Brain microvascular endothelial cell (primary cell): ENCODE measurements around the gene U2AF1.
"Not testable (repeated sequence)": the region's sequence is repeated elsewhere in the genome, so short reads cannot be mapped to it uniquely, and the experiment has no call there.

Experiments used
- DNase-seq: peaks from one replicate; pipeline ENCODE4 v3.0.0-alpha.2; 2020
- H3K27ac ChIP-seq: fragments of 250-450 bp; sonication (Bioruptor Pico); 2 replicates; pipeline ENCODE4 v1.5.1; 2020; ENCODE audit warnings: mild to moderate bottlenecking, moderate library complexity
- H3K27me3 ChIP-seq: fragments of 250-450 bp; sonication (Bioruptor Pico); replicated peaks from 2 replicates; pipeline ENCODE4 v1.5.1; 2020; ENCODE audit warnings: mild to moderate bottlenecking
- H3K36me3 ChIP-seq: fragments of 250-450 bp; sonication (Bioruptor Pico); replicated peaks from 2 replicates; pipeline ENCODE4 v1.5.1; 2020; ENCODE audit warnings: mild to moderate bottlenecking
- H3K4me3 ChIP-seq: 2 replicates; pipeline ENCODE4 v1.5.1; 2011; ENCODE audit warnings: low read depth, mild to moderate bottlenecking, control low read depth, low read length, moderate library complexity
- in situ Hi-C: cut with HindIII; loops from 2 replicates; pipeline ENCODE4 v1.10.0; 2017; ENCODE audit warnings: low sequenced_read_pairs, low pct_ligation_motif_present

The U2AF1 gene, protein sequence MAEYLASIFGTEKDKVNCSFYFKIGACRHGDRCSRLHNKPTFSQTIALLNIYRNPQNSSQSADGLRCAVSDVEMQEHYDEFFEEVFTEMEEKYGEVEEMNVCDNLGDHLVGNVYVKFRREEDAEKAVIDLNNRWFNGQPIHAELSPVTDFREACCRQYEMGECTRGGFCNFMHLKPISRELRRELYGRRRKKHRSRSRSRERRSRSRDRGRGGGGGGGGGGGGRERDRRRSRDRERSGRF

DNA sequence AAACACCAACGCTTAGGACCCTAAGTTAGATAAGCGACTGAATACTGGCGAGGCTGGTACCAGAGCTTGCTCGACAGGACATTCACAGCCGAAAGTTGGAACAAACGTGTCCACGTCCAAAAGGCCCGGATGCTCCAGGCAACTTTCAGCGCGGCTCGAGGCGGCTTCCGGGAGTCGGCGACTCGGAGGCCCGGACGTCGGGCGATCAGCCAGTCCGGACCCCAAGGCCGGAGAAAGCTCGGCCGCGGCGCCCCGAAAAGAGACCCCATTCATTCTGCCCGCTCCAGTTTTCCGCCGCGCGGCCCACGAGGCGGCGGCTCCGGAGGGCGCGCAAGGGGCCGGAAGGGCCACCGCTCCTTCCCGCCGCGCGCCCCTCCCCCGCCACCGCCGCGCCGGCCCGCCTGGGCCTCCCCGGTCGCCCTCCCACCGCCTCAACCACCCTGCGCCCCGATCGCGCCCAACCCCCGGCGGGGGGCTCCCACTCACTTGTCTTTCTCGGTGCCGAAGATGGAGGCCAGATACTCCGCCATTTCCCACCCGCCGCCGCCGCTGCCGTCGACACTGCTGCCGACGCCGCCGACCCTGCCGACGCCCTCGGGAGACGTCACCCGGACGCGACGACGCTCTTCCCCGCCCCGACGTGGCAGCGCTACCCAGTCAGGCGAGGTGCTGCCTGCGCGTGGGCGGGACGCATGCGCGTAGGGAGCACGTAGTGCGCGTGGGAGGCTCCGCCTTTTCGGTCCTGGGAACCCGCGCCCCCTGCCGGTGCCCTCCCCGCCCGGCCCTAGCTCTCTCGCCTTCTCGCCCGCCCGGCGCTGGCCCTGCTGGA lies at the start of gene U2AF1:
TSS of gene U2AF1 (minus strand) at position 606 of the 829 bp plus-strand sequence. CDS start at position 530, 76 bp downstream.
- H3K36me3 ChIP-seq, in situ Hi-C loops, H3K27me3 ChIP-seq: not testable (repeated sequence)
- peak; percentile 48 for DNase-seq
- Histone ChIP-seq H3K4me3 (peak within 1 kb of the TSS; percentile 60), H3K27ac (peak within 1 kb of the TSS; percentile 92)

DNA sequence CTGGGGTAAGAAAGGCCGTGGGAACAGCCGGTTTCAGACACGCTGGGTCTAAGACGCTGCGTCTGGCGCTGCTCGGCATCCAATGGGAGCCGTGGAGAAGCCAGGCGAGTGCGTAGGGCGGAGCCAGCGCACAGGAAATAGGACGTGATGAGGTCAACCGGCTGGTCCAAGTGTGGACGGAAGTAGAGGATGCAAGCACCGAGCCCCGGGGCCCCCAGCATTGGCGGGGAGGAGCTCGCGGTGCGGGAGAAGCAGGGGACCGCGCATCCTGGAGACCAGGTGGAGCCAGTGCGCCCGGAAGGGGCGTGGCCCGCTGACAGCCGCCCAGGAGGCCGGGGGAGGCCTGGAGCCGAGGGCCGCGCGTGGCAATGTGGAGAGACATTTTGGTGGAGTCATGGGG lies 46.2 kb upstream of the U2AF1 start:
- H3K27ac ChIP-seq, H3K36me3 ChIP-seq, H3K4me3 ChIP-seq, in situ Hi-C loops, H3K27me3 ChIP-seq, DNase-seq: not testable (repeated sequence)

DNA sequence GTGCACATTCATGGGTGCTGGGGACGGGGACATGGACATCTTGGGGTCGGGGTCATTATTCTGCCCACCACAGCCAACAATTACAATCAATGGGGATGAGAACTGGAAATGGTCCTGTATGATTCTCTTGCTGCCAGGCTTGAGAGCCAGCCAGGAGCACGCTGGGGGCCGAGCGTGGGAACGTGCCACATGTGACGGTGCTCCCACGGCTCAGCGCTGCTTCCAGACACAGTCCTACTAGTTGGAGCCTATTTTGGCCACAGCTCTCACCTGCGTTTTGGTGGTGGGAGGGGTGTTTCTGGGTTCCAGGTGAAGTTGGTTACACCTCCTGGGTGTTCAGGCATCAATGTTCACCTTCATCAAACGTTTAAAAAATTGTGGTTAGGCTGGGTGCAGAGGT lies 42.0 kb upstream of the U2AF1 start:
- DNase-seq, H3K4me3 ChIP-seq, H3K27ac ChIP-seq, H3K27me3 ChIP-seq, H3K36me3 ChIP-seq, in situ Hi-C loops: not testable (repeated sequence)

DNA sequence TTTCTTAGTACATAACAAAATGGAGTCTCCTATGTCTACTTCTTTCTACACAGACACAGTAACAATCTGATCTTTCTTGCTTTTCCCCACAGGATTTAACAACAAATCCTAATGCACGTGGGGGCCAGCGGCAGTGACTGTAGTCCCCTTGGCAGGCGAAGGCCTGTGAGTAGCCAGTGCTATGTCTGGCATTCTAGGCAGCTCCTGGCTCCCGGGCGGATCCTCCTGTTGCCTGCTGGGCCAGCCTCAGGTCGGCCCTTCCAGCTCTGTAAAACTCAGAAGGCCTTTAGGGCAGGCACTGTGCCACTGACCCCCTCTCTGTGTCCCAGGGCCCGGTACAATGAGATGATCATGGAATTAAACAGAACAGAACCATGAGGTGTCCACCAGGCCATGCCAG lies 40.6 kb upstream of the U2AF1 start:
- H3K4me3 ChIP-seq, H3K27ac ChIP-seq, DNase-seq, in situ Hi-C loops, H3K27me3 ChIP-seq, H3K36me3 ChIP-seq: not testable (repeated sequence)

DNA sequence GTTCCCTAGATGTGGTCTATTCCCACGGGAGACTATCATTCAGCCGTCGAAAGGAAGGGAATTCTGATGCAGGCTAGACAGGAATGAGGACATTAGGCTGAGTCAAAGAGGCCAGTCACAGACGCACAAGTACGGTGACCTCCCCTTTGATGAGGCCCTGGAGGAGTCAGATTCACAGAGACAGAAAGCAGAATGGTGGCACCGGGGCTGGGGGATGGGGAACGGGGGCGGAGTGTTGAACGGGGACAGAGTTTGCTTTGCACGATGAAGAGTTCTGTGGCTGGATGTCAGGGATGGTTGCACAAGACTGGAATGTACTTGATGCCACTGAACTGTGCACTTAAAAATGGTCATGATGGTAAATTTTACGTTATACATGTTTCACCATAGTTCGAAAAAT lies 39.3 kb upstream of the U2AF1 start:
- in situ Hi-C loops, H3K27ac ChIP-seq, DNase-seq, H3K36me3 ChIP-seq, H3K4me3 ChIP-seq, H3K27me3 ChIP-seq: not testable (repeated sequence)

DNA sequence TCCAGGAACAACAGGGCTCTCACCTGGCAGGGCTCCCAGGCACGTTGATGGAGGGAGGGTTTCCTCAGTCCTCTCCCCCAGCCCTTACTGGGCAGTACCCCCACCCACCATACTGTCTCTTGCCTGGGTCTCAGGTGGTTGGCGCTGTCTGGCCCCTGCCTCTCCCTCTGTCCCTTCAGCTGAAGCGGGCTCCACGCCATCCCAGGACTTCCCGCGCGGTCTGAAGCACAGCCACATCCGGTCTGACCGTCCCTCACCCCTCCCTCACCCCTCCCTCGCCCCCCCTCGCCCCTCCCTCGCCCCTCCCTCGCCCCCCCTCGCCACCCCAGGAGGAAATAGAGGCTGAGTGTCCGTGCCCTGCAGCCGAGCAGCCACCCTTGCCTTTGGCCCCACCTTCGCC lies 34.0 kb upstream of the U2AF1 start:
- DNase-seq, H3K36me3 ChIP-seq, H3K4me3 ChIP-seq, H3K27me3 ChIP-seq, in situ Hi-C loops, H3K27ac ChIP-seq: not testable (repeated sequence)

DNA sequence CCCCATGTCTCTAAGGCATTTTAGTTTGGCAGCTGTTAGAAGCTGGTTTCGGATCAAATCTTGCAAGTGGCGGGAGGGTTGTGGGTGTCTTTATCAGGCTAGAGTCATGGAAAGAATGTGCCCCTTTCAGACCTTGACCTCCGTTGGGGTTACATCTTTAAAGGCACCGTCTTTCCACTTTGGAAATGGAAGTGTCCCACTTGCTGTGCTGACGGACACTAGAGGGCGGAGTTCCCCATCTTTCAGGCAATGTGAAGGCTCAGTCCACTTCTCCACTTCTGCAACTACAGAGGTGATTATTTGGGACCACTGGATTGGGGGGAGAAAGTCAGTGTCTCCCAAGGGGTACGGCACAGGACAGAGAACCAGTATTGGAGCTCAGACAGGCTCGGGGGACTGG lies 31.6 kb upstream of the U2AF1 start:
- DNase-seq, in situ Hi-C loops, H3K27ac ChIP-seq, H3K27me3 ChIP-seq, H3K36me3 ChIP-seq, H3K4me3 ChIP-seq: not testable (repeated sequence)

DNA sequence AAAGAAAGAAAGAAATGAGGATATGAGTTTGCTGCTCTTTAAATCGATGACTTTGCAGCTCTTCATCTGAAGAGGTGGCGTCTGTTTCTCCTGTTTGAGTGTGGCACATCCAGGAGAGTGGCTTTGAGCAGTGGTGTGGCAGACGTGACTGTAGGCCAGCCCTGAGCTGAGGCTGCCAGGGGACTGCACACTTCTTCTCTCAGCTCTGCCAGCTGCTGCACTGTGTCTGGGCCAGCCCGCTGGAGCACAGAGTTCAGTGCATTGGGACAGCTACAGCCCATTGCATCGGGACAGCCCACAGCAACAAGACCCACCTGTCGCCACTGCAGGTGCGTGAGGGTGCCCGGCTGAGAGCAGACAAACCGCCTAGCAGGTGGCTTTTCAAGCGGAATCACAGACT lies 27.1 kb upstream of the U2AF1 start:
- H3K4me3 ChIP-seq, H3K27ac ChIP-seq, in situ Hi-C loops, H3K36me3 ChIP-seq, DNase-seq, H3K27me3 ChIP-seq: not testable (repeated sequence)

DNA sequence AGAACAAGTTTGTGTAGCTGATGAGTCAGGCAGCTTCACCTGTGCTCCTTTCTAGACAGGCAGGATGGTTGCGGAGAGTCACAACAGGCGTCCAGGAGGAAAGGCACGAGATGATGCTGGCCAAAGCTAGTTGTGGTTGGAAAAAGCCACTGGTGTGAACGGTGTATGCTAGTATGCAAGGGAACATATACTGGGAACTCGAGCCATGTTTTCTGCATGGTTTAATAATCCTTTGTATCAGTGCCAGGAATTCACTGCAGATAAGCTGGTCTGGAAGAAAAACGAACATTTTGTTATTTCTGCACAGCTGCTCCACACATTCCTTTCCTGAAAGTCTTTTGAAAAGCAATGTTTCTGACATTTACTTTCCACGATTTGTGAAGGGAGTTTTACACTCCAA lies 22.7 kb upstream of the U2AF1 start:
- H3K27ac ChIP-seq, H3K27me3 ChIP-seq, DNase-seq, H3K36me3 ChIP-seq, H3K4me3 ChIP-seq, in situ Hi-C loops: not testable (repeated sequence)

DNA sequence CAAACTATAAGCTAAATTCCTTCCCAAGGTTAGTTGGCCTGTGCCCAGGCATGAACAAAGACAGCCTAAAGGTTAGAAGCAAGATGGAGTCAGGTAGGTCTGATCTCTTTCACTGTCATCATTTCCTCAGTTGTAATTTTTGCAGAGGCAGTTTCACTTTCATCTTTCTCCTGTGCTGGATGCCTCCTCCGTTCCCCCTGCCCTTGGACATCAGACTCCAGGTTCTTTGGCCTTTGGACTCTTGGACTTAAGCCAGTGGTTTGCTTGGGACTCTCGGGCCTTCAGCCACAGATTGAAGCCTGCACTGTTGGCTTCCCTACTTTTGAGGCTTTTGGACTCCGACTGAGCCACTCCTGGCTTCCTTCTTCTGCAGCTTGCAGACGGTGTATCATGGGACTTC lies 8.6 kb upstream of the U2AF1 start:
- H3K36me3 ChIP-seq, DNase-seq, in situ Hi-C loops, H3K4me3 ChIP-seq, H3K27ac ChIP-seq, H3K27me3 ChIP-seq: not testable (repeated sequence)

DNA sequence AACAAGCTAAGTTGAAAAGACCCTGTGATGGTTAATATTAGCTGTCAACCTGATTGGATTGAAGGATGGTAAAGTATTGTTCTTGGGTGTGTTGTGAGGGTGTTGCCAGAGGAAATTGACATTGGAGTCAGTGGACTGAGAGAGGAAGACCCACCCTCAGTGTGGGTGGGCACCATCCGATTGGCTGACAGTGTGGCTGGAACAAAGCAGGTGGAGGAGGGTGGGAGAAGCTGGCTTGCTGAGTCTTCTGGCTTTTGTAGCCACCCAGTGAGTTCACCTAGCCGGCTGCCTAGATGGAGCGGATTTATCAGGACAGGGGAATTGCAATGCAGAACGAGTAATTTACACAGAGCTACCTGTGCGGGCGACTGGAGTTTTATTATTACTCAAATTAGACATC lies 7.1 kb upstream of the U2AF1 start:
- H3K27ac ChIP-seq, DNase-seq, in situ Hi-C loops: not testable (repeated sequence)

DNA sequence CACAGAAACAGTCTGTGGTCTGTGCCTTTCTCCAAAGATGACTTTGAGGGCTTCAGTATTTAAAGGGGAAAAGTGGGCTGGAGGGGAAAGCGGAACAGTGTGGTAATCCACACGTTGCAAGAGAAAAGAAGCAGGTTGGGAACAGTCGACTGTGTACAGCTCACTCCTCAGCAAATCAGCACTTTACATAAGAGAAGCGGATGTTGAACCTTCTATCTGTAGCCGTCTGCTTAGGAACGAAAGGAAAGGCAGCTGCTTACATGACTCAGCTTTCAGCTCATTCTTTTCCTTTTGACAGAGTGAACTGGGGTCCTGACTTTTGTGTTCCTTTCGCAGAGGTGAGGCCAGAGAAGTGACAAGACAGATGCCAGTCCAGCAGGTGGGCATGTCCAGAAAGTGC lies 1.6 kb upstream of the U2AF1 start:
- in situ Hi-C loops, DNase-seq: not testable (repeated sequence)

More for the DNA sequence above, 7.1 kb upstream of the U2AF1 start:
- H3K36me3 ChIP-seq, H3K4me3 ChIP-seq, H3K27me3 ChIP-seq: not testable (repeated sequence)

DNA sequence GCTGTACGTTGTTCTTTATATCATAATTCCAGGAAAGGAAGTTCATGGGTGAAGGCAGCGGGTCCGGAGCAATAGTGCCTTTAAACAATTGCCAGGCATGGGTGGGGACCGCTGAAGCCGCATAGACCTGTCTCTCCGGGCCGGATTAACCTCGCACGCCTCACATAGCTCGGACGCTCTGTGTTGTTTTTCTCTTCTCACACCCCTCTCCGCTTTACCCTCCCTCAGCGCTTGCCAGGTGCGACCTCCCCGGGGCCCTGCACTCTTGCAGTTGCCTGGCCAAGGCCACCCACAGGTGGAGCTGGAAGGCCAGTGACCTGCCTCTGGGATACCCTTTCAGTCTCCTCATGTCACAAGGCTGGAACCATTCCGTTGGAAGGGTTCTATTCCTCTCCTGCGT lies 807 bp upstream of the U2AF1 start:
- DNase-seq, H3K27me3 ChIP-seq, H3K27ac ChIP-seq, H3K36me3 ChIP-seq, in situ Hi-C loops, H3K4me3 ChIP-seq: not testable (repeated sequence)

More for the DNA sequence above, 1.6 kb upstream of the U2AF1 start:
- H3K27me3 ChIP-seq, H3K36me3 ChIP-seq, H3K4me3 ChIP-seq, H3K27ac ChIP-seq: not testable (repeated sequence)

DNA sequence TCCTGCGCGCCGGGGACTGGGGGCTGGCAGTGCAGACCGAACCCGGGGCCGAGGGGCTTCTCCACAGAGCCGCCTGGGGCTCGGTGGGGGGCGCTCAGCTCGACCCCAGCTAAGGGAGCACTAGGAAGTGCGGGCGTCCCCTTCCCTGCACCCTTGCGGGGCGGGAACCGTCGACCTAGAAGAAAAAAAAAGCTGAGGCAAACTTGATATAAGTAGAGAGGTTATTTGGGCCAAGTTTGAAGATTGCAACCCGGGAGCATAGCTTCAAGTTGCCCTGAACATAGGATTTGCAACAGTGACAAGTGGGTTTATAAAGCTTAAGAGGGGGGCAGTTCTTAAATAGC lies 396 bp upstream of the U2AF1 start:
- H3K36me3 ChIP-seq, H3K4me3 ChIP-seq, H3K27me3 ChIP-seq, DNase-seq, H3K27ac ChIP-seq, in situ Hi-C loops: not testable (repeated sequence)

DNA sequence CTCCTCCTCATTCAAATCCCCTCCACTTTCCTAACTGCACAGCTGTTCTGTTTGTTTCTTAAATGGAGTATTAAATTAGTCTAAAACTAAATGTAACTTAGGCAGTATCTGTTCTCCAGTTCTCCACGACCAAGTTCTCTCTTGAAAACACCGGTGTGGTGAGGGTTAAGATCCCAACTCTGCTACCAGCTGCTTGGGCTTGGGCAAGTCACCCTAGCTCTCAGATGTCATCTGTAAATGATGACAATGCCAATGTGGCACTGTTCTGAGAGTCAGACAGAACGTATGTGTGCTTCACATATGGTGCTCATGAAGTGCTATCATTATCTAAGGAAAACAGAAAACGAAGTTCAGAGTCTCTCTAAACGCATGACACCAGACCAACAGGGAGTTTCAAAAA lies 2.7 kb downstream of the U2AF1 start:
- H3K27me3 ChIP-seq, H3K36me3 ChIP-seq, H3K27ac ChIP-seq, H3K4me3 ChIP-seq, DNase-seq, in situ Hi-C loops: not testable (repeated sequence)
